DOHH2 (cell line): Measurements from ENCODE around the gene CACNG8.

Source experiments
- H3F3A ChIP-seq: fragments of 200-600 bp; sonication (generic), shearing (Covaris generic); 2 replicates; pipeline ENCODE4 v1.6.0; 2016; ENCODE audit warnings: antibody characterized with exemption, mild to moderate bottlenecking; ENCODE audit not compliant: control insufficient read depth, insufficient read depth
- H3K27ac ChIP-seq: fragments of 200-600 bp; sonication (generic); 2 replicates; pipeline ENCODE4 v1.5.1; 2014; ENCODE audit warnings: low read depth, mild to moderate bottlenecking, low read length, moderate library complexity
- H3K27me3 ChIP-seq: fragments of 200-600 bp; sonication (generic); 2 replicates; pipeline ENCODE4 v1.6.1; 2014; ENCODE audit warnings: mild to moderate bottlenecking, low read length, mixed read lengths; ENCODE audit not compliant: control insufficient read depth
- H3K36me3 ChIP-seq: fragments of 200-600 bp; sonication (generic); 2 replicates; pipeline ENCODE4 v1.6.1; 2014; ENCODE audit warnings: mild to moderate bottlenecking, low read length, moderate library complexity, mixed read lengths; ENCODE audit not compliant: control insufficient read depth
- H3K4me1 ChIP-seq: fragments of 200-600 bp; sonication (generic); 2 replicates; pipeline ENCODE4 v1.6.1; 2014; ENCODE audit warnings: mild to moderate bottlenecking, low read length, mixed read lengths; ENCODE audit not compliant: control insufficient read depth
- H3K4me2 ChIP-seq: fragments of 200-600 bp; sonication (generic); 2 replicates; pipeline ENCODE4 v1.6.0; 2014; ENCODE audit warnings: mild to moderate bottlenecking, low read length, moderate library complexity
- H3K4me3 ChIP-seq: fragments of 200-600 bp; sonication (generic); 2 replicates; pipeline ENCODE4 v1.5.1; 2014; ENCODE audit warnings: mild to moderate bottlenecking, low read length, mixed read lengths
- H3K79me2 ChIP-seq: fragments of 200-600 bp; sonication (generic); 2 replicates; pipeline ENCODE4 v1.6.1; 2014; ENCODE audit warnings: mild to moderate bottlenecking, low read length, mixed read lengths; ENCODE audit not compliant: control insufficient read depth
- H3K9me2 ChIP-seq: fragments of 200-600 bp; sonication (generic); replicated peaks from 2 replicates; pipeline ENCODE4 v1.6.1; 2014; ENCODE audit warnings: mild to moderate bottlenecking, low read length, mixed read lengths; ENCODE audit not compliant: control insufficient read depth
- H3K9me3 ChIP-seq: fragments of 200-600 bp; sonication (generic); 2 replicates; pipeline ENCODE4 v1.6.1; 2014; ENCODE audit warnings: antibody characterized with exemption, low read length, mixed read lengths; ENCODE audit not compliant: control insufficient read depth, insufficient read depth
- H4K20me1 ChIP-seq: fragments of 200-600 bp; sonication (generic); 2 replicates; pipeline ENCODE4 v1.6.0; 2014; ENCODE audit warnings: low read depth, mild to moderate bottlenecking, antibody characterized with exemption, low read length, moderate library complexity; ENCODE audit not compliant: control insufficient read depth, insufficient read depth
- EZH2phosphoT487 ChIP-seq: fragments of 200-600 bp; sonication (generic); IDR thresholded peaks from 2 replicates; pipeline ENCODE4 v1.6.1; 2017; ENCODE audit warnings: borderline replicate concordance, mild to moderate bottlenecking, antibody characterized with exemption, low read length, moderate library complexity, mixed read lengths
- TF ChIP-seq, protein P1 (sequence below): fragments of 200-600 bp; sonication (generic); IDR thresholded peaks from one replicate; pipeline ENCODE4 v1.5.1; 2014; ENCODE audit warnings: antibody characterized with exemption, mild to moderate bottlenecking, low read depth, low read length; ENCODE audit not compliant: poor library complexity, severe bottlenecking

The CACNG8 gene

DNA sequence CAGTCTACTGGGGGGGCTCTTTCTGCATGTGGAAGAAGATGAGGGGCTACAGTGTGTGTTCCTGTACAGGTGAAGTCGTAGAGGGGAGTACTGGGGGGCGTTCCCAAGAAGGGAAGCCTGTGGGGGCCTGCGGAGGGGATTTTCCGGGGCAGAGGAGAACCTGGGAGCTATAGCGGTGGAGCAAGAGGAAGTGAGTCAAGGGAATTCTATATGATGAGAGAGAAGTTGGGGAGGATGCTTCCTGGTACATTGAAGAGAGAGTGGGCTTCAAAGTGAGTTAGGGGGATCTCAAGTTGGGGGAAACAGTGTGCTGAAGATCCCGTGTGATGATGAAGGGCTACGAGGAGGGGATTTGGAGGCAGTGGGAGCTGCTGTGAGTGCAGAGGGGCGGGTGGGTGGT lies 1.9 kb upstream of the CACNG8 start:
- peaks cover 16% of the 10 kb centered on the region for H3K27me3 ChIP-seq
- H3K27ac ChIP-seq, result no peak overlapping the region
- H3F3A ChIP-seq, result no peaks in the 10 kb centered on the region
- no peaks in the 10 kb centered on the region for H3K9me3 ChIP-seq
- TF ChIP-seq EZH2phosphoT487, result no peak
- TF ChIP-seq, protein P1, sequence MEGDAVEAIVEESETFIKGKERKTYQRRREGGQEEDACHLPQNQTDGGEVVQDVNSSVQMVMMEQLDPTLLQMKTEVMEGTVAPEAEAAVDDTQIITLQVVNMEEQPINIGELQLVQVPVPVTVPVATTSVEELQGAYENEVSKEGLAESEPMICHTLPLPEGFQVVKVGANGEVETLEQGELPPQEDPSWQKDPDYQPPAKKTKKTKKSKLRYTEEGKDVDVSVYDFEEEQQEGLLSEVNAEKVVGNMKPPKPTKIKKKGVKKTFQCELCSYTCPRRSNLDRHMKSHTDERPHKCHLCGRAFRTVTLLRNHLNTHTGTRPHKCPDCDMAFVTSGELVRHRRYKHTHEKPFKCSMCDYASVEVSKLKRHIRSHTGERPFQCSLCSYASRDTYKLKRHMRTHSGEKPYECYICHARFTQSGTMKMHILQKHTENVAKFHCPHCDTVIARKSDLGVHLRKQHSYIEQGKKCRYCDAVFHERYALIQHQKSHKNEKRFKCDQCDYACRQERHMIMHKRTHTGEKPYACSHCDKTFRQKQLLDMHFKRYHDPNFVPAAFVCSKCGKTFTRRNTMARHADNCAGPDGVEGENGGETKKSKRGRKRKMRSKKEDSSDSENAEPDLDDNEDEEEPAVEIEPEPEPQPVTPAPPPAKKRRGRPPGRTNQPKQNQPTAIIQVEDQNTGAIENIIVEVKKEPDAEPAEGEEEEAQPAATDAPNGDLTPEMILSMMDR, result no peak
- no peaks in the 10 kb centered on the region for H3K4me1 ChIP-seq
- H3K36me3 ChIP-seq, result no peaks in the 10 kb centered on the region
- H3K9me2 ChIP-seq, result no peaks in the 10 kb centered on the region
- H3K79me2 ChIP-seq, result no peaks in the 10 kb centered on the region
- H3K4me2 ChIP-seq, result no peak overlapping the region
- H3K4me3 ChIP-seq, result no peak overlapping the region
- no peaks in the 10 kb centered on the region for H4K20me1 ChIP-seq

DNA sequence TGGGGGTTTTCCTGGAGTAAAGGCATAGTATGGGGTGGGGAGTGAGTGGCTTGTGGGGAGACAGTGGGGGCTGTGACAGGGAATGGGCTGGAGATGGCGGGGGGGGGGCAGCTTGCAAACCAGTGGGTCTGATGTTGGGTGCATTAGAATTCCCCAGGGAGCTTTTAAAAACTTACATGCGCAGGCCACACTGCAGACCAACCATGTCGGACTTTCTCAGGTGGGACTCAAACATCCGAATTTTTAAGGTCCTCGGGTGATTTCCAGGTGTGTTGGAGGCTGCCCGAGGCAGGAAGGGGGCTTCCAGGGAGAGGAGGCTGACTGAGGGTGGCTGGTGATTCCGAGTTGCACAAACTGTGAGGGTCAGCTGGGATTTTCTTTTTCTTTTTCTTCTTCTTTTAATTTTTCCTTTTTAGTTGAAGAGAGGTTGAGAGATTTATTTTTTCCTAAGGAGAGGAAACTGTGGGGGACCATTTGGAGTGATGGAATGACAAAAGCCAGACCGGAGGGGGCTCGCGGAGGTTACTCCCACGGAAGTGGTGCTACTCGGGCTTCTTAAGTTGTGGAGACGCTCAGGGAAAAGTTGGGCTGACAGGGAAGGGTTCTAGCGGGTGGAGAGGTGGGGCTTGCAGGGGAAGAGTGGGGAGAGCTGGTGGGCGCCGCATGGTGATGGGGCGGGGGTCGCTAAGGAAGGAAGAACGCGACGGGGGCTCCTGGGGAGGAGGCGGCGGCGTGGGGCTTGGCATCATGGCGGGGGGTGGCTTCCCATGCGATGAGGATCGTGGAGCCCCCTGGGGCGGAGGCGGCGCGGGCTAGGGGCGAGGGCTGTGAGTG lies 997 bp upstream of the CACNG8 start:
- Histone ChIP-seq H3K9me3 (no peaks in the 10 kb centered on the region), H3K4me2 (no peak overlapping the region), H3K4me3 (no peak overlapping the region), H3K9me2 (no peaks in the 10 kb centered on the region), H3K36me3 (no peaks in the 10 kb centered on the region), H3K27me3 (peaks cover 16% of the 10 kb centered on the region), H3F3A (no peaks in the 10 kb centered on the region), H3K79me2 (no peaks in the 10 kb centered on the region), H3K27ac (no peak overlapping the region), H4K20me1 (no peaks in the 10 kb centered on the region), H3K4me1 (no peaks in the 10 kb centered on the region)
- TF ChIP-seq EZH2phosphoT487, result no peak
- TF ChIP-seq, protein P1, result no peak

DNA sequence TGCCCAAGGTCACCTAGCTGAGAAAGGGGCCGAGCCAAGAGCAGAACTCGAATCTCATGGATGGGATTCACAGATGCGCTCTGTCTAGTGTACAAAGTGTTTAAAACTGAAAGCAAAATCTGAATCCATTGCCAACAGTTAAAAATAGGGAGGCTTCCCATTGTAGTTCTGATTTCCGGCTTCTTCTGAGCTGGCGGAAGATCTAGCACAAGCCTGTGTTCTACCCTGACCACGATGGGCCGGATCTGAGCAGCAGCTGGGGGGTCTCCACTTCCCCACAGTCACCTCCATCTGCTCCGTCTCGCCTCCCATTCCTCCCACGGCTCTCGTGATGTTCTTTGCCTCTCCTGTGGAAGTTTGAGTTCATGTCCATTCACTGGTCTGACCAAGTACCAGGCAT lies 2.4 kb downstream of the CACNG8 start:
- no peaks in the 10 kb centered on the region for H3K9me2 ChIP-seq
- no peak overlapping the region for H3K4me2 ChIP-seq
- no peak overlapping the region for H3K4me3 ChIP-seq
- no peaks in the 10 kb centered on the region for H4K20me1 ChIP-seq
- no peak overlapping the region for H3K27ac ChIP-seq
- no peaks in the 10 kb centered on the region for H3K4me1 ChIP-seq
- TF ChIP-seq EZH2phosphoT487, result no peak
- TF ChIP-seq, protein P1, result no peak
- no peaks in the 10 kb centered on the region for H3K79me2 ChIP-seq
- H3K9me3 ChIP-seq, result no peaks in the 10 kb centered on the region
- no peaks in the 10 kb centered on the region for H3F3A ChIP-seq
- peaks cover 4% of the 10 kb centered on the region; the same call in 1 of the 2 replicates for H3K27me3 ChIP-seq
- H3K36me3 ChIP-seq, result no peaks in the 10 kb centered on the region
